Tibial nerve (tissue), 4 donors: ENCODE results near the gene ATP6V1E1.

Source experiments
- EP300 ChIP-seq, 2 donors: sonication (generic); formaldehyde crosslinking; IDR thresholded peaks; one replicate each; pipeline ENCODE4 v1.6.1; 2017; ENCODE audit warnings: antibody characterized with exemption in 2 of 2, mild to moderate bottlenecking in 1 of 2
- POLR2A ChIP-seq, 2 donors: fragments of 450-650 bp; IDR thresholded peaks; one replicate each; pipeline ENCODE4 v1.6.1; 2017; ENCODE audit warnings: antibody characterized with exemption in 2 of 2, mild to moderate bottlenecking in 2 of 2, moderate library complexity in 2 of 2
- TF ChIP-seq, protein P1 (sequence below), 5 experiments: fragments of 200-600 bp in 3 of 5; fragments of 450-650 bp in 2 of 5; sonication (generic) in 3 of 5; IDR thresholded peaks; one replicate each; pipeline ENCODE4 v1.5.1; 2016 to 2019; ENCODE audit warnings: antibody characterized with exemption in 5 of 5, mild to moderate bottlenecking in 3 of 5, moderate library complexity in 2 of 5

GRCh38 chr22:17542452-17542851 lies 86.1 kb downstream of the ATP6V1E1 start:
- TF ChIP-seq EP300 (IDR thresholded peaks at IDR 0.05) (no peak), POLR2A (IDR thresholded peaks at IDR 0.05) (no peak)
- TF ChIP-seq, protein P1, sequence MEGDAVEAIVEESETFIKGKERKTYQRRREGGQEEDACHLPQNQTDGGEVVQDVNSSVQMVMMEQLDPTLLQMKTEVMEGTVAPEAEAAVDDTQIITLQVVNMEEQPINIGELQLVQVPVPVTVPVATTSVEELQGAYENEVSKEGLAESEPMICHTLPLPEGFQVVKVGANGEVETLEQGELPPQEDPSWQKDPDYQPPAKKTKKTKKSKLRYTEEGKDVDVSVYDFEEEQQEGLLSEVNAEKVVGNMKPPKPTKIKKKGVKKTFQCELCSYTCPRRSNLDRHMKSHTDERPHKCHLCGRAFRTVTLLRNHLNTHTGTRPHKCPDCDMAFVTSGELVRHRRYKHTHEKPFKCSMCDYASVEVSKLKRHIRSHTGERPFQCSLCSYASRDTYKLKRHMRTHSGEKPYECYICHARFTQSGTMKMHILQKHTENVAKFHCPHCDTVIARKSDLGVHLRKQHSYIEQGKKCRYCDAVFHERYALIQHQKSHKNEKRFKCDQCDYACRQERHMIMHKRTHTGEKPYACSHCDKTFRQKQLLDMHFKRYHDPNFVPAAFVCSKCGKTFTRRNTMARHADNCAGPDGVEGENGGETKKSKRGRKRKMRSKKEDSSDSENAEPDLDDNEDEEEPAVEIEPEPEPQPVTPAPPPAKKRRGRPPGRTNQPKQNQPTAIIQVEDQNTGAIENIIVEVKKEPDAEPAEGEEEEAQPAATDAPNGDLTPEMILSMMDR (IDR thresholded peaks at IDR 0.05): no peak
